CD4-positive, alpha-beta memory T cell (primary cell): ENCODE results near the gene INSYN1. TPM values are rescaled to one million over a fixed set of nuclear protein-coding genes. Genes with fewer than 3 reads are reported as not detected.
A peak's percentile ranks its signal among the peaks of the same experiment; 100 is the strongest.

Source experiments
- CTCF ChIA-PET: fragments of 350-600 bp; sonication (Branson Sonifier 250); formaldehyde crosslinking; loops from one replicate; lab custom pipeline; 2021; ENCODE audit warnings: inconsistent platforms; ENCODE audit not compliant: partially characterized antibody; lab: Charles Lee
- POLR2A ChIA-PET: fragments of 350-600 bp; sonication (Branson Sonifier 250); formaldehyde crosslinking; loops from one replicate; lab custom pipeline; 2021; ENCODE audit not compliant: partially characterized antibody; lab: Charles Lee
- DNase-seq, 5 donors: peaks; one replicate each; pipeline versions ENCODE4 v3.0.0 to v3.0.0-alpha.2; 2020 to 2022; ENCODE audit warnings: mixed read lengths in 1 of 5
- H3K27ac ChIP-seq: one replicate; pipeline ENCODE4 v1.7.0; 2013; ENCODE audit warnings: low read depth, low read length
- H3K27me3 ChIP-seq: 2 replicates; pipeline ENCODE4 v1.7.0; 2013; ENCODE audit warnings: mild to moderate bottlenecking, low read length, moderate library complexity; ENCODE audit not compliant: insufficient read depth
- H3K36me3 ChIP-seq: 2 replicates; pipeline ENCODE4 v1.7.0; 2013; ENCODE audit warnings: mild to moderate bottlenecking, low read length, moderate library complexity; ENCODE audit not compliant: insufficient read depth
- H3K4me1 ChIP-seq: 2 replicates; pipeline ENCODE4 v1.7.0; 2013; ENCODE audit warnings: mild to moderate bottlenecking, low read length, moderate library complexity; ENCODE audit not compliant: insufficient read depth
- H3K4me3 ChIP-seq, 2 donors: one replicate each; pipeline ENCODE4 v1.7.0; 2013; ENCODE audit warnings: low read length in 2 of 2, mild to moderate bottlenecking in 1 of 2
- H3K9me3 ChIP-seq, 2 donors: one replicate each; pipeline ENCODE4 v1.7.0; 2013; ENCODE audit warnings: low read length in 2 of 2, control low read depth in 1 of 2; ENCODE audit not compliant: control insufficient read depth in 1 of 2
- H3K27ac Mint-ChIP-seq, 7 donors: one replicate each; pipeline ENCODE4 v1.8.0; 2020 to 2021; ENCODE audit warnings: mixed read lengths in 7 of 7, mild to moderate bottlenecking in 6 of 7, inconsistent platforms in 3 of 7, moderate library complexity in 3 of 7
- H3K27me3 Mint-ChIP-seq, 2 donors: one replicate each; pipeline ENCODE4 v1.8.0; 2020 to 2021; ENCODE audit warnings: mixed read lengths in 2 of 2
- H3K36me3 Mint-ChIP-seq, 2 donors: one replicate each; pipeline ENCODE4 v1.8.0; 2020 to 2021; ENCODE audit warnings: mixed read lengths in 2 of 2, inconsistent platforms in 1 of 2, mild to moderate bottlenecking in 1 of 2
- H3K4me1 Mint-ChIP-seq, 4 donors: one replicate each; pipeline ENCODE4 v1.8.0; 2020 to 2021; ENCODE audit warnings: mixed read lengths in 4 of 4, mild to moderate bottlenecking in 1 of 4
- H3K4me3 Mint-ChIP-seq, 8 donors: one replicate each; pipeline ENCODE4 v1.8.0; 2020 to 2021; ENCODE audit warnings: mixed read lengths in 8 of 8, mild to moderate bottlenecking in 7 of 8, moderate library complexity in 6 of 8, inconsistent platforms in 3 of 8
- H3K9me3 Mint-ChIP-seq, 8 donors: one replicate each; pipeline ENCODE4 v1.8.0; 2020 to 2021; ENCODE audit warnings: mixed read lengths in 8 of 8, mild to moderate bottlenecking in 5 of 8, inconsistent platforms in 3 of 8, moderate library complexity in 1 of 8
- intact Hi-C: fragments of 100-400 bp; cut with micrococcal nuclease; formaldehyde crosslinking; loops from one replicate; pipeline ENCODE4 v1.15.1; 2023
- polyA plus RNA-seq, 2 donors: library from polyadenylated mRNA; unstranded; fragments of 300-500 nt; fragmentation: Illumina TruSeq; gene quantifications; one replicate each; pipeline ENCODE4 v1.2.3, GENCODE V29; 2021
- total RNA-seq, 2 experiments: library from RNA; stranded (reverse); gene quantifications; one replicate each; pipeline ENCODE4 v1.2.3, GENCODE V29; 2021

INSYN1 gene
- not detected for total RNA-seq
- polyA plus RNA-seq, result not detected

DNA sequence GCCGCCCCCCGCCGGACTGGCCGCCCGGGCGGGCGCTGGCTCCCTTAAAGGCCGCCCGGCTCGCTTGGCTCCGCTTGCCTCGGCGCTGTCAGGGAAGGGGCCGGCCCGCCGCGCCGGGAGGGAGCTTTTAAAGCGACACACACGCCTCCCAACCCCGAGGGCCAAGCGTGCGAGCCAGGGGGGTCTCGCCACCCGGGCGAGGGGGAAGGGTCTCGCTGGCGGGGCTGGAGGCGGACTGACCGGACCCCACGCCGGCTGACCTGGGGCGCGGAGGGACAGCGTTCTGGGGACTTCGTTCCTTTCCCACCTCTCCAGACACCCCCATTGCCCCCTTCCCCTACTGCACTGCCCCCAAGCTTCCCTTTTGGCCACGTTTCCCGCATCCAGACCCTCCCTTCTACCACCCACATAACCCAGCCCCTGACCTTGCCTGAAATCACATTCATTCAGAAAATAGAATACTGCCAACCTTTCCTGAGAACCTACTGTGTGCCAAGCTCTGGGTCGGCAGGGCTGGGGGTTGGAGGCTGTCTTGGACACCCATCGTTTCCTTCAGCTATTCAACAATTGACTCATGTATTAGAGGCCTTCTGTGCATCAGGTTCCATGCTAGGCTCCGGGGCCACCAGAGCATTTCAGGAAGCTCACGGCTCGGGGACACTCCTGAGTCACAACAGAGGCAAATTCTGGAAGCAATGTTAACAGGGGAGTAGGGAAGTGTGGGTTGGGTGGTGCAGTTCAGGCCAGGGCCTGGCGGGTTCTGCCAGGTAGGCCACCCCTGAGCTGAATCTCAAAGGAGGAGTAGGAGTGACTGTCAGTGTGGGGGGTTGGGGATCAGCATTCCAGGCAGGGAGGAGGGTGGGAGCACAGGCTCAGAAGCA, at the start of gene INSYN1:
TSS of gene INSYN1 (minus strand) at position 102 of the 881 bp plus-strand sequence. CDS start 2,221 bp downstream, outside the sequence.
- no peaks in the 10 kb centered on the region for H3K4me1 ChIP-seq
- H3K9me3 Mint-ChIP-seq, result no peaks in the 10 kb centered on the region
- POLR2A ChIA-PET, result no interaction called here
- no peak within 1 kb of the TSS for H3K27ac ChIP-seq
- peaks cover 0 to 2% (median 0%) of the 10 kb centered on the region in 4 donors for H3K4me1 Mint-ChIP-seq
- peak within 1 kb of the TSS in 3 of 8 donors; percentile 6 to 41 (median 36) for H3K4me3 Mint-ChIP-seq
- intact Hi-C loops, result no loop called here
- H3K9me3 ChIP-seq, result no peaks in the 10 kb centered on the region
- no peaks in the 10 kb centered on the region for H3K36me3 Mint-ChIP-seq
- no peak within 1 kb of the TSS for H3K27ac Mint-ChIP-seq
- CTCF ChIA-PET, result no interaction called here
- no peaks in the 10 kb centered on the region for H3K36me3 ChIP-seq
- no peak for DNase-seq
- peaks cover 7% of the 10 kb centered on the region for H3K27me3 ChIP-seq
- peaks cover 56 to 58% of the 10 kb centered on the region in 2 donors for H3K27me3 Mint-ChIP-seq
- H3K4me3 ChIP-seq, result no peak within 1 kb of the TSS

GRCh38 chr15:73802431-73803041, 49.4 kb upstream of the INSYN1 start:
- intact Hi-C loops, result no loop called here
- Histone ChIP-seq H3K27me3 (no peaks in the 10 kb centered on the region), H3K27ac (no peak overlapping the region), H3K4me1 (no peaks in the 10 kb centered on the region), H3K9me3 (no peaks in the 10 kb centered on the region), H3K36me3 (no peaks in the 10 kb centered on the region), H3K4me3 (no peak overlapping the region)
- H3K4me1 Mint-ChIP-seq, result no peaks in the 10 kb centered on the region
- H3K36me3 Mint-ChIP-seq, result no peaks in the 10 kb centered on the region
- POLR2A ChIA-PET, result no interaction called here
- no peak for DNase-seq
- H3K9me3 Mint-ChIP-seq, result peaks cover 0 to 2% (median 0%) of the 10 kb centered on the region in 8 donors
- H3K4me3 Mint-ChIP-seq, result no peak overlapping the region
- CTCF ChIA-PET, result no interaction called here
- no peak overlapping the region for H3K27ac Mint-ChIP-seq
- peaks cover 3 to 4% of the 10 kb centered on the region in 2 donors for H3K27me3 Mint-ChIP-seq

DNA sequence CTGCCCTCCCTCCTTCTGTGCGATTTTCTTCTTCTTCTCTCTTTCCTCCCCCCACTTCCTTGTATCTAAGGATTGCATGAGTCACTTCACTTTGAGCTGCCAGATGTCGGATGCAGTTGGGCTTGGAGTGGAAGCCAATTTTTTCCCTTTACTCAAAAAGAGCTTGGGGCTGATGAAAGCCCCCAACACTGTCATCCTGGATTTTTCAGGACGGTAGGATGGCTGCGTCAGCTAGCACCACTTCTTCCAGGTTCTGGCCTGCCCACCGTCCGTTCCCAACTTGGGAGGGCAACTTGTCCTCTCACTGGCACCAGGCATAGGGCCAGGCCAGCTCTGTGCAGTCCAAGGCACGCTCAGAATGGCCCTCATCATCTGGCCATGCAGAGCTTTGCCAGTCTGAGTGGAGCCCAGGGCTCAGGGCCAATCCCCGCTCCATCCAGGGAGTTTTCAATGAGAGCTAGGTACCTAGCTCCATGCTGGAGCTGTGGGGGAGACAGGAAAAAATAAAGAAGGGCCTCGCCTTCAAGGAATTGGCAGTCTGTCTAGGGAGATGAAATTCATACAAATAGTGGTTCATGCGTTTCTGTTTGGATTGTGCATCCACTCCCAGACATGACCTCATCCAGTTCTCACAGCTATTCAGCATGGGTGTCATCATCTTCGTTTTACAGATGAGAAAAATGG, 47.7 kb upstream of the INSYN1 start:
- no peaks in the 10 kb centered on the region for H3K4me1 ChIP-seq
- no peak for DNase-seq
- H3K36me3 Mint-ChIP-seq, result no peaks in the 10 kb centered on the region
- H3K27me3 Mint-ChIP-seq, result peaks cover 3 to 4% of the 10 kb centered on the region in 2 donors
- no peak overlapping the region for H3K4me3 Mint-ChIP-seq
- intact Hi-C loops, result no loop called here
- H3K27me3 ChIP-seq, result no peaks in the 10 kb centered on the region
- H3K27ac ChIP-seq, result no peak overlapping the region
- H3K4me1 Mint-ChIP-seq, result no peaks in the 10 kb centered on the region
- peaks cover 0 to 2% (median 0%) of the 10 kb centered on the region in 8 donors for H3K9me3 Mint-ChIP-seq
- H3K36me3 ChIP-seq, result no peaks in the 10 kb centered on the region
- no peak overlapping the region for H3K27ac Mint-ChIP-seq
- POLR2A ChIA-PET, result no interaction called here
- H3K9me3 ChIP-seq, result no peaks in the 10 kb centered on the region
- CTCF ChIA-PET, result no interaction called here
- no peak overlapping the region for H3K4me3 ChIP-seq

GRCh38 chr15:73799466-73799865, 46.3 kb upstream of the INSYN1 start:
- POLR2A ChIA-PET, result no interaction called here
- Mint-ChIP-seq H3K4me3 (no peak overlapping the region), H3K36me3 (no peaks in the 10 kb centered on the region), H3K27me3 (no peaks in the 10 kb centered on the region), H3K9me3 (peaks cover 0 to 2% (median 0%) of the 10 kb centered on the region in 8 donors), H3K4me1 (no peaks in the 10 kb centered on the region), H3K27ac (no peak overlapping the region)
- H3K9me3 ChIP-seq, result no peaks in the 10 kb centered on the region
- no peak overlapping the region for H3K27ac ChIP-seq
- no peaks in the 10 kb centered on the region for H3K27me3 ChIP-seq
- DNase-seq, result no peak
- no peak overlapping the region for H3K4me3 ChIP-seq
- no peaks in the 10 kb centered on the region for H3K4me1 ChIP-seq
- no peaks in the 10 kb centered on the region for H3K36me3 ChIP-seq
- CTCF ChIA-PET, result no interaction called here
- intact Hi-C loops, result no loop called here

DNA sequence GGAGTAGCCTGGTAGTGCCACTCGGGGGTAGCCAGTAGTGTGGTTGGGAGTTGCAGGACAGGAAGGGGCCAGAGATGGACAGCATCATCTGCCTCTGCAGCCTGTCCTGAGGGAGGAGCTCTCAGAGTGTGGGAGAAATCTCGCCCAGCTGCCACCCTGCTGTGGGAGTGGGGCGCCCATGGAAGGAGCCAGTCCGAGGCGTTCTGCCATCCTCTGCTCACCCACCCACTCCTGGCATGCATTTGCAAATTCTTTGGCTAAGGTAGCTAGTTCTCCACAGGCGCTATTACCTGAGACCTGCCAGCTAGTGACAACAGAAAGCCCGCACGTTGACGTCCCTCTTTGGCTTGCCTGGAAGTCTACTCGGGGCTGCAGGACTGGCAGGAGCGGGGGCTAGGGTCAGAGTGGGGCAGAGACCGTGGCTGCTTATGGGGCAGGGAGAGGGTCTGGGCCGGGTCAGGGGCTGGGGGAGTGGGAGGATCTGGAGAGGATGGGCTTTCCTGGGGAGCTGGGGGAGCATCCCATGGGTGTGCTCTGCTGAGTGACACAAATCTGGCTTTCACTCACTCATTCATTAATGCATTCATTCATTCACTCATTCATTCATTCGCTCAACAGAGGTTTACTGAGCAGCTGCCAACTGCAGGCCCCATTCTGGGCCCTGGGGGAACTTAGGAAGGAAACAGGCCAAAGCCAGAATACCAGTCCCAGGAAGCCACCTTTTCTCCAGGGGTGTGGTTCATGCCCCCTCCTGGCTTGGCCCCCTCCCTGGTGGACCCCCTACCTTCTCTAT, 44.4 kb upstream of the INSYN1 start:
- Mint-ChIP-seq H3K27ac (no peak overlapping the region), H3K27me3 (no peaks in the 10 kb centered on the region), H3K36me3 (no peaks in the 10 kb centered on the region), H3K9me3 (no peaks in the 10 kb centered on the region), H3K4me1 (no peaks in the 10 kb centered on the region), H3K4me3 (no peak overlapping the region)
- POLR2A ChIA-PET, result no interaction called here
- Histone ChIP-seq H3K4me3 (no peak overlapping the region), H3K36me3 (no peaks in the 10 kb centered on the region), H3K27ac (no peak overlapping the region), H3K27me3 (no peaks in the 10 kb centered on the region), H3K4me1 (no peaks in the 10 kb centered on the region), H3K9me3 (no peaks in the 10 kb centered on the region)
- DNase-seq, result no peak
- CTCF ChIA-PET, result no interaction called here
- intact Hi-C loops, result no loop called here

DNA sequence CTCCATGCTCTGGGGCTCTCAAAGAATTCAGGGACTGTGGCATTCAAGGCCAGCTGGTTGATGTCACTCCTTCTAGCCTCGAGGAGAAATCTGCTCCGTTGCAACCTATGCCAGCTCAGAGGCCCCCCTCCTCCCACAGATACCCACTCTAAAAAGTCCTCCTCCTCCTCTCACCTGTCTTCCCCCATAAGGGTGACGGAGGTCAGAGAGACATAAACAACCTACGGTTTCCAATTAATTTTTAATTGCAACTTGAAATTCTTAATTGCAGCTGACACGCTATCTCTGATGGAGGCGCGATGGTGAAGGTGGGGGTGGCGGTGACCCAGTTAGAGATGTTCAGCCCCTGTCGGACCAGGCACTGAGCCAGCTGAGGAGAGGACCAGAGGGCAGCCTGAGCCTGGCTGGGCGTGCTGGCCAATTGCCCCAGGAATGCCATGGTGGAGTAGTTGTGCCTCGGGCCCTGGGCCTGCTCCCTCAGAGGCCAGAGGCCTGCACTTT, 43.2 kb upstream of the INSYN1 start:
- Mint-ChIP-seq H3K9me3 (no peaks in the 10 kb centered on the region), H3K4me1 (no peaks in the 10 kb centered on the region), H3K4me3 (no peak overlapping the region), H3K36me3 (no peaks in the 10 kb centered on the region), H3K27me3 (no peaks in the 10 kb centered on the region), H3K27ac (no peak overlapping the region)
- Histone ChIP-seq H3K4me3 (no peak overlapping the region), H3K27me3 (no peaks in the 10 kb centered on the region), H3K9me3 (no peaks in the 10 kb centered on the region), H3K4me1 (no peaks in the 10 kb centered on the region), H3K36me3 (no peaks in the 10 kb centered on the region), H3K27ac (no peak overlapping the region)
- CTCF ChIA-PET, result no interaction called here
- no peak for DNase-seq
- POLR2A ChIA-PET, result no interaction called here
- intact Hi-C loops, result no loop called here
